Measurements from ENCODE around the gene ARHGAP23. TPM values are rescaled to one million over a fixed set of nuclear protein-coding genes. Genes with fewer than 3 reads are reported as not detected.

Gene ARHGAP23
- total and polyA plus RNA-seq, 4 donors, result 18.3 to 91.7 (median 39.2) TPM

- Histone ChIP-seq H3K4me1 (ENCODE audit: control insufficient read depth in 5 of 5, insufficient read depth in 5 of 5, low read length in 5 of 5) (peaks cover 0 to 13% (median 3%) of the 10 kb centered on the region in 5 donors), H3K36me3 (ENCODE audit: control insufficient read depth in 4 of 4, insufficient read depth in 4 of 4, low read length in 4 of 4) (peaks cover 16 to 24% (median 20%) of the 10 kb centered on the region in 4 donors), H3K9me3 (ENCODE audit: control insufficient read depth in 4 of 4, insufficient read depth in 3 of 4, low read length in 3 of 4) (no peaks in the 10 kb centered on the region), H3K27me3 (ENCODE audit: control insufficient read depth in 3 of 3, insufficient read depth in 3 of 3, low read length in 2 of 3) (no peaks in the 10 kb centered on the region), H3K4me3 (no peak overlapping the region), H3K27ac (ENCODE audit: low read depth in 1 of 2, low read length in 1 of 2) (no peak overlapping the region), H3K9ac (ENCODE audit: insufficient read depth in 1 of 2, low read length in 2 of 2) (no peak overlapping the region)
- WGBS, 2 donors, result 71 to 74% methylated on average over 4 of the region's 4 CpGs
- ATAC-seq (ENCODE audit: insufficient read depth, low FRiP score), result no peak
- no peak for TF ChIP-seq CTCF (IDR thresholded peaks at IDR 0.05; ENCODE audit: control extremely low read depth, extremely low read depth)
- peak; percentile 38 to 83 (median 75) for DNase-seq
Observed at GRCh38 chr17:38403491-38403890, 24.8 kb upstream of the ARHGAP23 start.

- ATAC-seq (ENCODE audit: insufficient read depth, low FRiP score) (no peak), DNase-seq (no peak)
- no peaks in the 10 kb centered on the region for H3K27me3 ChIP-seq (ENCODE audit: control insufficient read depth in 3 of 3, insufficient read depth in 3 of 3, low read length in 2 of 3)
- TF ChIP-seq CTCF (IDR thresholded peaks at IDR 0.05; ENCODE audit: control extremely low read depth, extremely low read depth), result no peak
- H3K9me3 ChIP-seq (ENCODE audit: control insufficient read depth in 4 of 4, insufficient read depth in 3 of 4, low read length in 3 of 4), result no peaks in the 10 kb centered on the region
- H3K4me1 ChIP-seq (ENCODE audit: control insufficient read depth in 5 of 5, insufficient read depth in 5 of 5, low read length in 5 of 5), result peaks cover 0 to 13% (median 3%) of the 10 kb centered on the region in 5 donors
- H3K4me3 ChIP-seq, result no peak overlapping the region
- no peak overlapping the region for H3K9ac ChIP-seq (ENCODE audit: insufficient read depth in 1 of 2, low read length in 2 of 2)
- H3K36me3 ChIP-seq (ENCODE audit: control insufficient read depth in 4 of 4, insufficient read depth in 4 of 4, low read length in 4 of 4), result peaks cover 13 to 22% (median 15%) of the 10 kb centered on the region in 4 donors
- no peak overlapping the region for H3K27ac ChIP-seq (ENCODE audit: low read depth in 1 of 2, low read length in 1 of 2)
- WGBS, 2 donors, result 81 to 86% methylated on average over 16 of the region's 16 CpGs
Observed at GRCh38 chr17:38404174-38404943, 23.9 kb upstream of the ARHGAP23 start.

GRCh38 chr17:38405654-38406053 lies 22.6 kb upstream of the ARHGAP23 start:
- peaks cover 2 to 11% (median 10%) of the 10 kb centered on the region in 4 donors for H3K36me3 ChIP-seq (ENCODE audit: control insufficient read depth in 4 of 4, insufficient read depth in 4 of 4, low read length in 4 of 4)
- no peaks in the 10 kb centered on the region for H3K9me3 ChIP-seq (ENCODE audit: control insufficient read depth in 4 of 4, insufficient read depth in 3 of 4, low read length in 3 of 4)
- H3K27ac ChIP-seq (ENCODE audit: low read depth in 1 of 2, low read length in 1 of 2), result no peak overlapping the region
- no peaks in the 10 kb centered on the region for H3K27me3 ChIP-seq (ENCODE audit: control insufficient read depth in 3 of 3, insufficient read depth in 3 of 3, low read length in 2 of 3)
- no peak overlapping the region for H3K9ac ChIP-seq (ENCODE audit: insufficient read depth in 1 of 2, low read length in 2 of 2)
- 87 to 91% methylated on average over 4 of the region's 4 CpGs for WGBS, 2 donors
- H3K4me3 ChIP-seq, result no peak overlapping the region
- DNase-seq (no peak), ATAC-seq (ENCODE audit: insufficient read depth, low FRiP score) (no peak)
- TF ChIP-seq CTCF (IDR thresholded peaks at IDR 0.05; ENCODE audit: control extremely low read depth, extremely low read depth), result no peak
- H3K4me1 ChIP-seq (ENCODE audit: control insufficient read depth in 5 of 5, insufficient read depth in 5 of 5, low read length in 5 of 5), result peaks cover 0 to 13% (median 3%) of the 10 kb centered on the region in 5 donors
